Activated naive CD8-positive, alpha-beta T cell treated with anti-CD3 and anti-CD28 coated beads, Interleukin-2, amount 10 ng/mL, durations not matched to agents 7 days and 5 days (primary cell): ENCODE results near the gene BAHCC1. TPM values are rescaled to one million over a fixed set of nuclear protein-coding genes. Genes with fewer than 3 reads are reported as not detected.

ENCODE experiments used
- ATAC-seq: fragments of 150-1000 bp; cut with Tn5 transposase; one replicate; pipeline ENCODE4 v1.10.0; 2021; ENCODE audit warnings: low read depth, moderate library complexity
- POLR2A ChIA-PET: fragments of 350-600 bp; sonication (Branson Sonifier 250); formaldehyde crosslinking; loops from one replicate; lab custom pipeline; 2021; ENCODE audit warnings: antibody characterized with exemption; lab: Charles Lee
- DNase-seq: peaks from one replicate; pipeline ENCODE4 v3.0.0; 2021
- H3K27ac Mint-ChIP-seq: one replicate; pipeline ENCODE4 v1.8.0; 2022; ENCODE audit warnings: mild to moderate bottlenecking, mixed read lengths
- H3K27me3 Mint-ChIP-seq: one replicate; pipeline ENCODE4 v1.8.0; 2022; ENCODE audit warnings: mild to moderate bottlenecking, moderate library complexity, mixed read lengths
- H3K36me3 Mint-ChIP-seq: one replicate; pipeline ENCODE4 v1.8.0; 2021; ENCODE audit warnings: mild to moderate bottlenecking, mixed read lengths
- H3K4me1 Mint-ChIP-seq: one replicate; pipeline ENCODE4 v1.8.0; 2021; ENCODE audit warnings: mixed read lengths
- H3K4me3 Mint-ChIP-seq: one replicate; pipeline ENCODE4 v1.8.0; 2022; ENCODE audit warnings: mild to moderate bottlenecking, moderate library complexity, mixed read lengths
- H3K9me3 Mint-ChIP-seq: one replicate; pipeline ENCODE4 v1.8.0; 2021; ENCODE audit warnings: mixed read lengths
- total RNA-seq, 2 experiments: library from RNA; stranded (reverse); gene quantifications; one replicate each; pipeline ENCODE4 v1.2.3, GENCODE V29; 2021

BAHCC1 gene
- total RNA-seq, 2 experiments from 2014 or later = 0.86 to 1.0 TPM

- H3K4me3 Mint-ChIP-seq = peak overlapping the region; percentile 93
- peak; percentile 63 for DNase-seq
- peaks cover 26% of the 10 kb centered on the region for H3K4me1 Mint-ChIP-seq
- H3K36me3 Mint-ChIP-seq = peaks cover 44% of the 10 kb centered on the region
- POLR2A ChIA-PET = interaction anchor here (0.9 to 6.9 kb wide), 9 partner anchors 8 to 493 kb away, joined by 3 to 50 read pairs (median 4); partner anchors contain the start of genes ARHGDIA, FAAP100 and MRPL12
- H3K9me3 Mint-ChIP-seq = no peaks in the 10 kb centered on the region
- no peaks in the 10 kb centered on the region for H3K27me3 Mint-ChIP-seq
- H3K27ac Mint-ChIP-seq = peak overlapping the region; percentile 89
- ATAC-seq = no peak
Observed at GRCh38 chr17:81510785-81511553, 115.7 kb downstream of the BAHCC1 start.

GRCh38 chr17:81511554-81511803 is 116.2 kb downstream of the BAHCC1 start:
- Mint-ChIP-seq H3K27ac (peak overlapping the region; percentile 89), H3K36me3 (peaks cover 44% of the 10 kb centered on the region), H3K27me3 (no peaks in the 10 kb centered on the region), H3K9me3 (no peaks in the 10 kb centered on the region), H3K4me1 (peaks cover 30% of the 10 kb centered on the region), H3K4me3 (peak overlapping the region; percentile 93)
- no peak for ATAC-seq
- DNase-seq = no peak
- POLR2A ChIA-PET = interaction anchor here (0.9 to 6.9 kb wide), 9 partner anchors 8 to 494 kb away, joined by 3 to 50 read pairs (median 4); partner anchors contain the start of genes ARHGDIA, ARL16, FAAP100 and HGS

- peaks cover 30% of the 10 kb centered on the region for H3K4me1 Mint-ChIP-seq
- peak; percentile 0 for ATAC-seq
Observed at GRCh38 chr17:81511804-81512561, 116.7 kb downstream of the BAHCC1 start.

DNA sequence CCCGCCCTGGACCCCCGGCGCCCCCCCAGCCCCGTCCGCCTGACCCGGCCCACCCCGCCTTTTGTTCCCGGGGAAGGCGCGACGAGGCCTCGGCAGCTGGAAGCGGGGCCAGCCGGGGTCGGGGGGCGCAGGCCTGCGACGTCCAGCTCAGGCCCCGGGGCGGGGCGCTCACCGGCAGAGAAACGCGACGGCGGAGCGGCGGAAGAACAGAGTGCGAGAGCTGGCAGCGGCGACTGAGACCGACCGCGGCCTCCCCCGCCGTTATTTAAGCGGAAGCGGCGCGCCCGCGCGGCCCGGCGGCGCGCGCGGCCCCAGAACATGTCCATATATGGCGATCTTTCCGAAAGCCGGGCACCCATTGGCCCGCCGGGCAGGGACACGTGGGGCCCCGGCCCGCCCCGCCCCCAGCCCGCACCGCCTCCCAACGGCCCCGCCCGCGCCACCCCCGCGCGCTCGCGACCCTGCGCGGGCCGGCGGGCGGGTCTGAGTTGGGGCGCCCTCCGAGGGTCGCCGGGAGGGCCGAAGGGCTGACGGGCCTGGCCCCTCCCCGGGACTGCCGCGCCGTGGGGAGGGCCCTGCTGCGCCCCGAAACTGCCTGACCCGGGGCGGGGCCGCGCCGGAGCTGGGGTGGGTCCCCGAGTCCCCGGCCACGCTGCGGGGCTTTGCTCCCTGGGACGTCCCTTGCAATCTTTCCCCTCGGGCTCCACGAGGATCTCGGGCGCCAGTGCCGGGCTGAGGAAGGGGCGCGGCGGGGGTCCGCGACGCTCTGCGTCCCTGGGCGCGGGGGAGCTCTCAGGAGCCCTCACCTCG is 117.5 kb downstream of the BAHCC1 start, which contains the start of gene ACTG1:
TSS of gene ACTG1 (minus strand) at position 238 of the 810 bp plus-strand sequence. CDS start 445 bp downstream, outside the sequence.
- Mint-ChIP-seq H3K27me3 (no peaks in the 10 kb centered on the region), H3K36me3 (peaks cover 42% of the 10 kb centered on the region), H3K9me3 (no peaks in the 10 kb centered on the region), H3K4me1 (peaks cover 28% of the 10 kb centered on the region), H3K27ac (peak within 1 kb of the TSS; percentile 90), H3K4me3 (peak within 1 kb of the TSS; percentile 93)
- DNase-seq (peak; percentile 93), ATAC-seq (peak; percentile 49)
- POLR2A ChIA-PET = interaction anchor here (0.7 to 6.9 kb wide), 19 partner anchors 10 to 586 kb away, joined by 3 to 50 read pairs (median 4); partner anchors contain the start of genes ARL16, CEP131, FAAP100 and FASN

More at GRCh38 chr17:81511804-81512561, 116.7 kb downstream of the BAHCC1 start:
- DNase-seq = peak; percentile 58
- no peaks in the 10 kb centered on the region for H3K27me3 Mint-ChIP-seq
- no peaks in the 10 kb centered on the region for H3K9me3 Mint-ChIP-seq
- peaks cover 44% of the 10 kb centered on the region for H3K36me3 Mint-ChIP-seq
- POLR2A ChIA-PET = interaction anchor here (0.7 to 6.9 kb wide), 10 partner anchors 9 to 289 kb away, joined by 3 to 50 read pairs (median 6); partner anchors contain the start of genes ARL16, FAAP100, HGS and MRPL12
- H3K27ac Mint-ChIP-seq = peak overlapping the region; percentile 89
- peak overlapping the region; percentile 93 for H3K4me3 Mint-ChIP-seq

- H3K4me1 Mint-ChIP-seq = peaks cover 32% of the 10 kb centered on the region
- H3K36me3 Mint-ChIP-seq = peaks cover 38% of the 10 kb centered on the region
- POLR2A ChIA-PET = interaction anchor here (0.7 to 6.9 kb wide), 14 partner anchors 10 to 585 kb away, joined by 3 to 50 read pairs (median 3); partner anchors contain the start of genes CEP131, FAAP100, FASN and MRPL12
- H3K27me3 Mint-ChIP-seq = no peaks in the 10 kb centered on the region
- H3K4me3 Mint-ChIP-seq = peak overlapping the region; percentile 88
- H3K9me3 Mint-ChIP-seq = no peaks in the 10 kb centered on the region
- peak; percentile 27 for ATAC-seq
- peak; percentile 79 for DNase-seq
- H3K27ac Mint-ChIP-seq = peak overlapping the region; percentile 90
Observed at GRCh38 chr17:81513372-81513752, 118.1 kb downstream of the BAHCC1 start.

DNA sequence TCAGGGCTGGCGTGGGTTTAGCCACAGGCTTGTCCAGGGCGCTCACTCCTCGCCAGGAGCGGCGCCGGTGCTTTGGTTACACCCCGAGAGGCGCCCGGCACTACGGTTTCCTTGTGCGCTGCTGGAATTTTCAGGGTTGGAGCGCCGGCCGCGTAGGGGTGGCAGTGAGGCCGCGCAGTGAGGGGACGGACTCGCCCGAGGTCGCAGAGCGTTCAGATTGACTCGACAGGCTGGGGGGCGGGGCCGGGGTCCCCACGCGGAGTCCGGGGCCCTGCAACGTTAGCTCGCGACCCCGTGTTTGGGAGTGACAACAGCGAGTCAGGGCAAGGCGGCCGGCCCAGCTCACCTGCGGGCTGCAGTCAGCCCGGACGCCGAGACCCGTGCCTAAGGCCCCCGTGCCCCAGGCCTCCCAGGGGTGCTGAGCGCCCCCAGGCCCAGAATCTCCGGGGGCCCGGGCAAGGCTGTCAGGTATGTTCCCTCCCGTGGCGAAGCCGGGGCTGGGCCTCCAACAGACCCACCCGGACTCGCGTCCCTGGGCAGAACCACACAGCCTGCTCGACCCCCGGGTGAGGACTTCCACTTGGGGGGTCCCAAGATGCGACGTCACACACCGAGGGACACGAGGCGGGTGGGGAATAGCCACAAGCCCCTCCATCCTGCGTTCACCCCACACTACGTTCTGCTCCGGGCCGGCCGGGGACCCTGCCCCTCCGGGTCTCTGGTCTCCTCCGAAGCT is 118.7 kb downstream of the BAHCC1 start:
- Mint-ChIP-seq H3K9me3 (no peaks in the 10 kb centered on the region), H3K27me3 (no peaks in the 10 kb centered on the region), H3K36me3 (peaks cover 34% of the 10 kb centered on the region), H3K27ac (peak overlapping the region; percentile 90), H3K4me3 (peak overlapping the region; percentile 88), H3K4me1 (peaks cover 28% of the 10 kb centered on the region)
- peak; percentile 74 for DNase-seq
- POLR2A ChIA-PET = interaction anchor here (0.5 to 6.9 kb wide), 10 partner anchors 25 to 584 kb away, joined by 3 to 50 read pairs (median 4); partner anchors contain the start of genes FAAP100, FASN, MRPL12 and SLC38A10
- ATAC-seq = peak; percentile 1

GRCh38 chr17:81514489-81514738 is 119.2 kb downstream of the BAHCC1 start:
- POLR2A ChIA-PET = interaction anchor here (0.5 to 6.9 kb wide), 4 partner anchors 38 to 458 kb away, joined by 5 to 50 read pairs (median 8); partner anchors contain the start of genes FAAP100, MRPL12 and SLC38A10
- ATAC-seq (no peak), DNase-seq (no peak)
- H3K27me3 Mint-ChIP-seq = no peaks in the 10 kb centered on the region
- H3K9me3 Mint-ChIP-seq = no peaks in the 10 kb centered on the region
- H3K36me3 Mint-ChIP-seq = peaks cover 29% of the 10 kb centered on the region
- peak overlapping the region; percentile 87 for H3K27ac Mint-ChIP-seq
- peaks cover 23% of the 10 kb centered on the region for H3K4me1 Mint-ChIP-seq
- H3K4me3 Mint-ChIP-seq = peak overlapping the region; percentile 88

GRCh38 chr17:81514739-81515529 is 119.7 kb downstream of the BAHCC1 start:
- peaks cover 24% of the 10 kb centered on the region for H3K36me3 Mint-ChIP-seq
- POLR2A ChIA-PET = interaction anchor here (0.5 to 6.9 kb wide), 6 partner anchors 10 to 458 kb away, joined by 3 to 50 read pairs (median 6); partner anchors contain the start of genes FAAP100 and SLC38A10

DNA sequence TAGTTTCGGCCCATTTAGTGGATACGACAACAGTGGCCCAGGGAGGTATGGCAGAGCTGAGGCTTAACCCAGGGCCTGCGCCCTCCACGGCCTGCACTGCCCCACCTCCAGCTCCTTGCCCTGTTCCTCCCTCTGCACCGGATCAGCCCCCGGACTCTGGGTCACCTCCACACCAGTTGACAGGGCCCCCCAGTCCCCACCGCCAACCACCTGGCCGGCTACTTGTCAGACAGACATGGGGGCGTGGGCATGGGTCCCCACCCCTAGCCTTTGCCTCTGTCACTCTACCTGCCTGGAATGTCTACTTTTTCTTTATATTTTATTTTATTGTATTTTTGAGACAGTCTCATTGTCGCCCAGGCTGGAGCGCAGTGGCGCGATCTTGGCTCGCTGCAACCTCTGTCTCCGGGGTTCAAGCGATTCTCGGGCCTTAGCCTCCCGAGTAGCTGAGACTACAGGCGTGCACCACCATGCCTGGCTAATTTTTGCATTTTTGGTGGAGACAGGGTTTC is 120.3 kb downstream of the BAHCC1 start:
- H3K27me3 Mint-ChIP-seq = peaks cover under 1% of the 10 kb centered on the region
- H3K4me1 Mint-ChIP-seq = peaks cover 14% of the 10 kb centered on the region
- ATAC-seq = no peak
- peak overlapping the region; percentile 94 for H3K4me3 Mint-ChIP-seq
- POLR2A ChIA-PET = interaction anchor here (0.7 to 6.9 kb wide), 4 partner anchors 31 to 111 kb away, joined by 3 to 50 read pairs (median 3); partner anchors contain the start of gene FAAP100
- peaks cover 17% of the 10 kb centered on the region for H3K36me3 Mint-ChIP-seq
- H3K9me3 Mint-ChIP-seq = no peaks in the 10 kb centered on the region
- peak; percentile 49 for DNase-seq
- H3K27ac Mint-ChIP-seq = peak overlapping the region; percentile 86

More at GRCh38 chr17:81514739-81515529, 119.7 kb downstream of the BAHCC1 start:
- ATAC-seq = peak; percentile 41
- Mint-ChIP-seq H3K27me3 (no peaks in the 10 kb centered on the region), H3K4me1 (peaks cover 18% of the 10 kb centered on the region), H3K27ac (peak overlapping the region; percentile 86), H3K9me3 (no peaks in the 10 kb centered on the region), H3K4me3 (peak overlapping the region; percentile 94)
- peak; percentile 86 for DNase-seq
